NCI-H128 (cell line): ENCODE data around the gene GOLGA6L22.
"Not testable (repeated sequence)": the region's sequence is repeated elsewhere in the genome, so short reads cannot be mapped to it uniquely, and the experiment has no call there.

Experiments
- DNase-seq: peaks from one replicate; lab custom pipeline; 2025; ENCODE audit not compliant: unreplicated experiment; lab: John Stamatoyannopoulos, UW

The GOLGA6L22 gene

DNA sequence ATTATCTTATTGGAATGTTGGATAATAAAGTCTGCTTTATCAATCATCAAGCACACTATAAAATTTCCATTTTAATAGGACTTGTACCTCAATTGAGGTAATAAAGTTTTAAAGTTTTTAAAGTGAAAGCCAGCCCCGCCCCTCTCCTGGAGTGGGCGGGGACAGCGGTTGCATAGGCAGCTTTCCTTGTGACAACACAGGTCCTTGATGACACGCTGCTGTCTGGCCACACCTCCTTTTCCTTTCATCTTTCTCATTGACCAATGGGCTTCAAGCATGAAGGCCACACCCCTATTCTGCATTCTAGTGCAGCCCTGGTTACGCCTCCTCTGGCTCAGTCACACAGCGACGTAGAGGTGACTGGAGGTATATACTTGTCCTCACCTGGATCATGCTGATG is at the start of gene GOLGA6L22:
Gene GOLGA6L22, plus strand, starts transcription at position 301 of the 400 bp plus-strand sequence. Its CDS starts 91 bp downstream, at position 392.
- DNase-seq, result not testable (repeated sequence)

- not testable (repeated sequence) for DNase-seq
Observed at GRCh38 chr15:22417288-22417687, 41.4 kb upstream of the GOLGA6L22 start.

GRCh38 chr15:22417795-22418194 is 40.9 kb upstream of the GOLGA6L22 start:
- not testable (repeated sequence) for DNase-seq

DNA sequence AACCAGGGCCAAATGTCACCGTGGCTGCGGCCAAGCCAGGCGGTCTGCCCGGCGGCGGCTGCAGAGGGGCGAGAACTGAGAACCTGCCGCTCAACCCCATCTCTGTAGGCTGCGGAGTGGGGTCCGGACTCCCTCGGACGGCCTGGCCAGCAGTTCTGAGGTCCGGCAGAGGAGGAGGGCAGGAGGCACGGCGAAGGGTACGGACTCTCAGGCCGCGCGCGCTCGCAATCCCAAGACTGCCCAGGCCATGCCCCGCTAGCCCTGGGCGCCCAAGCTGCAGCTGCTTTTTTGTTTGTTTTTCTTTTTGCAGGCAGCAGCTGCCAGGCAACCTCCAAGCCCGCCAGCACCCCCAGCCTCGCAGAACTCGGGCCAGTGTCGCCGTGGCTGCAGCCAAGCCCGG is 40.5 kb upstream of the GOLGA6L22 start:
- DNase-seq, result not testable (repeated sequence)

GRCh38 chr15:22418666-22419065 is 40.0 kb upstream of the GOLGA6L22 start:
- not testable (repeated sequence) for DNase-seq

- DNase-seq, result not testable (repeated sequence)
Observed at GRCh38 chr15:22420340-22420739, 38.4 kb upstream of the GOLGA6L22 start.

DNA sequence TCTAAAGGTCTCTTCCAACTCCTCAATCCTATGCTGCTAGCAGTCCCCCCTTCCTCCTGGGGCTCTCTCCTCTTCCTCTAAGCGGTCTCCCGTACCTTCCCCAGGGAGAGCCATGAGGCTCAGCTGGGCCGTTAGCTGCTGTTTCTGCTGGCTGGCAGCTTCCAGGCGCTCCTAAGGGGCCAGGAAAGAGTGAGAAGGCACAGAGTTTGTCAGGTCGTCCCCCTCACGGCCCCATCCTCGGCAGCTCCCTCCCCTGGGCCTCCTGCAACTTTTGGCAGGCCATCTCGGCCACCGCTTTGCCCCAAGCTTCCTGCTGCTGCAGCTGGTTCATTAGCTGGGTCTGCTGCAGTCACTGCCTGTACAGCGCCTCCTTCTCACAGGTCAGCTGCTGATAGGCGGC is 29.3 kb upstream of the GOLGA6L22 start:
- DNase-seq, result not testable (repeated sequence)

GRCh38 chr15:22431687-22432086 is 27.0 kb upstream of the GOLGA6L22 start:
- DNase-seq, result not testable (repeated sequence)

- not testable (repeated sequence) for DNase-seq
Observed at GRCh38 chr15:22494490-22495113, 35.9 kb downstream of the GOLGA6L22 start.

GRCh38 chr15:22497200-22497599 is 38.5 kb downstream of the GOLGA6L22 start:
- not testable (repeated sequence) for DNase-seq

- not testable (repeated sequence) for DNase-seq
Observed at GRCh38 chr15:22498220-22498925, 39.7 kb downstream of the GOLGA6L22 start.

GRCh38 chr15:22502272-22502671 is 43.6 kb downstream of the GOLGA6L22 start:
- DNase-seq, result not testable (repeated sequence)

GRCh38 chr15:22506959-22507358 is 48.3 kb downstream of the GOLGA6L22 start:
- DNase-seq, result not testable (repeated sequence)

DNA sequence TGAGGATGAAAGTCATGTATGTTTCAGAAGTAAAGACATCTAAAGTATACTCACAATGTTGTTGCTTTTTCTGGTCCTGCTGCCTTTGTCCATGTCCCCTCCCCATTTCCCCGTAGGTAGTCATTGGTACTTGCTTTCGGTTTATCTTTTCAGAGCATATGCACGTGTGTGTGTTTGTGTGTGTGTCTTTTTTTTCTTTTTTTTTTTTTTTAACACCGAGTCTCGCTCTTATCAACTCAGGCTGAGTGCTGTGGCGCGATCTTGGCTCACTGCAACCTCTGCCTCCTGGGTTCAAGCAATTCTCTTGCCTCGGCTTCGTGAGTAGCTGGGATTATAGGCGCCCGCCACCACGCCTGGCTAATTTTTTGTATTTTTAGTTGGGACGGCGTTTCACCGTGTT is 57.4 kb downstream of the GOLGA6L22 start:
- DNase-seq, result not testable (repeated sequence)
